ENCODE results near the gene PDCD4. TPM values are rescaled to one million over a fixed set of nuclear protein-coding genes. Genes with fewer than 3 reads are reported as not detected.

The PDCD4 gene
- total and polyA plus RNA-seq, 2 of the 13 experiments (the other 11 are each of a cell fraction or from before 2014, with no cell fraction given): 22.8 to 56.2 TPM

- TF ChIP-seq ZNF18 (CRISPR knock-in tag; IDR thresholded peaks at IDR 0.05; ENCODE audit: insufficient replicate concordance) (no peak), ZNF569 (CRISPR knock-in tag; IDR thresholded peaks at IDR 0.05; ENCODE audit: borderline replicate concordance) (no peak), RFX1 (IDR thresholded peaks at IDR 0.05) (no peak), MYPOP (CRISPR knock-in tag; IDR thresholded peaks at IDR 0.05) (no peak), ZFX (CRISPR knock-in tag; IDR thresholded peaks at IDR 0.05; ENCODE audit: low read depth) (peak; percentile 66), SYNCRIP (IDR thresholded peaks at IDR 0.05; ENCODE audit: insufficient read depth, low read depth, low read length) (no peak), MYNN (CRISPR knock-in tag; IDR thresholded peaks at IDR 0.05; ENCODE audit: low read depth) (no peak), ATF2 (CRISPR knock-in tag; IDR thresholded peaks at IDR 0.05) (no peak), ZSCAN22 (CRISPR knock-in tag; IDR thresholded peaks at IDR 0.05) (no peak), SOX6 (IDR thresholded peaks at IDR 0.05) (no peak), SOX6 (CRISPR knock-in tag; IDR thresholded peaks at IDR 0.05) (no peak), BRD4 (CRISPR knock-in tag; IDR thresholded peaks at IDR 0.05) (no peak), NFATC3 (CRISPR knock-in tag; IDR thresholded peaks at IDR 0.05) (no peak), ZNF142 (CRISPR knock-in tag; IDR thresholded peaks at IDR 0.05) (no peak), PCBP1 (IDR thresholded peaks at IDR 0.05; ENCODE audit: borderline replicate concordance, low read depth, low read length) (0 out of 2 replicates have a peak, but pooled peaks have one; percentile 38), NFYB (CRISPR knock-in tag; IDR thresholded peaks at IDR 0.05) (peak; percentile 77), CEBPB (IDR thresholded peaks at IDR 0.05; ENCODE audit: borderline replicate concordance, low read depth, low read length) (no peak), ZNF276 (CRISPR knock-in tag; IDR thresholded peaks at IDR 0.05; ENCODE audit: low read depth) (no peak), PHF8 (CRISPR knock-in tag; IDR thresholded peaks at IDR 0.05) (peak; percentile 57; the same call in 1 of the 2 replicates)
These were observed 47.7 kb downstream of the PDCD4 start, which contains the start of gene SHOC2 (continued) for GRCh38 chr10:110919349-110919931.
